Stimulated activated CD8-positive, alpha-beta memory T cell treated with anti-CD3 and anti-CD28 coated beads, Interleukin-15, amount 100 ng/mL, for 4 hours (primary cell): ENCODE results near the gene GPR75.

Experiments
- DNase-seq, 2 donors: peaks; one replicate each; pipeline ENCODE4 v3.0.0-alpha.2; 2020; ENCODE audit warnings: low read depth in 2 of 2

GPR75 gene

DNA sequence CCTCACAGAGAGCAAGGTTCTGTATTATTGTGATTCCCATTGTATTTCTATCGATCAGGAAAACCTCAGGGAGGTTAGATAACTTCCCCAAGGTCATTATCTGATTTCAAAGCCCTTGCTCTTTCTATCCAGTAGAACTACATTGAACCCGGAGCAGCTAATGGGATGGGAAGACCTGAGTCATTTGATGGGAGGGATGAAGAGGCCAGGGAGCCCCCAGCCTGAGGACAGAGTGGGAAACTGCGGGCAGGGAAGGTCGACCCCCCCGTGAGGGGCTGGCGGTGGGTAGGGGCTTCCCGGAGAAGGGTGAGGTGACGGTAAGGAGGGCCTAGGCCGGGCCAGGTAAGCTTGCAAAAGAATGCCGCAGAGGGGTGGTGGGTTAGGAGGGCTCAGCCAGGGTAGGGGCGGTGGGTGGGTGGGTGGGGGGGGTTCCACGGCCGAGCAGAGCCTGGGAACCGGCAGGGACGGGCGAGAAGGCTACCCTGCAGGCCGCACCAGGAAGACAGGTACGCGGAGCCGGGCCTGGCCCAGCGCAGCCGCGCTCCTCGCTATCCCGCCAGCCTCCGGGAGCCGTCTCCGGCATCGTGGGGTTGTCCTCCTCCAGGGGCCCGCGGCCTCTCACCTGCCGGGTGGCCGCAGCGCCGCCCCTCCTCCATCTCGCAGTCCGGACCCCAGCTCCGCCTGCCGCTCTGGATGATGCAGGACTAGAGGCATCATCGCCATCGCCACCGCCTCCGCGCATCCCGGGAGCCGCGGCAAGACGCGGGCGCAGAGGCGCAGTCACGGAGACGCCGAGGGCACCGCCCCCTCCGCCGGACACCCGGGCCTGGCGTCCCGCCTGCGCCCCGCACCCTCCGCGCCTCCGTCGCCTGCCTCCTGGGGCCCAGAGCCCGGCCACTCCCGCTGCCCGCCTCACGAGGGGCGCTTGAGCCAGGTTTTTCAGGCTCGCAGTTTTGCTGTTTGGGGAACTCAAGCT, at the start of gene GPR75:
Gene GPR75, minus strand, starts transcription at position 762 of the 976 bp plus-strand sequence. CDS start 5,211 bp downstream, outside the sequence.
- no peak for DNase-seq

DNA sequence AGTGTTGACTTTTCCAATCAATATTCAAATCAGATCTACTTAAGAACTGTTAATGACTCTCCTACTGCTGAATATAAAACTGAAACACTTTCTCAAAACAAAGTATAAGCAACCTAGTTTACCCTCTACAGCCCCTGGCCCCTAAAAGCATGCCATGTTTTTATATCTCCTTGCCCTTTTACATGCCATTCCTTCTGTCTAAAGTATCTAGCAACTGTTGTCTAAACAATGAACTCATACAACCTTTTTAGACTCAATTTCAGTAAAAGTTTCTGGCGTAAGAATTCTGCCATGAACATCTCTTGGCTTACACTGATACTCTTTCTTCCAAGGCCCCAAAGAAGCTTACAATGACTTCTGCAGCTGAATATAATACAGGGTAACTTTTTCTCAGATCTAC, 47.8 kb upstream of the GPR75 start:
- DNase-seq = no peak

DNA sequence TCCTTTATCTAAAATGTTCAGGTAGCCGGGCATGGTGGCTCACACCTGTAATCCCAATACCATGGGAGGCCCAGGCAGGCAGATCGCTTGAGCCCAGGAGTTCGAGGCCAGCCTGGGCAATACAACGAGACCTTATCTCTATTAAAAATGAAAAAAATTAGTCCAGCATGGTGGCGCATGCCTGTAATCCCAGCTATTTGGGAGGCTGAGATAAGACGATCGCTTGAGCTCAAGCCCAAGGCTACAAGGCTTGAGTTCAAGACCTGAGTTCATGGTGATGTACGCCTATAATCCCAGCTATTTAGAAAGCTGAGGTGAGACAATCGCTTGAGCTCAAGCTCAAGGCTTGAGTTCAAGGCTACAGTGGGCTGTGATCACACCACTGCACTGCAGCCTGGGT, 45.6 kb upstream of the GPR75 start:
- no peak for DNase-seq

DNA sequence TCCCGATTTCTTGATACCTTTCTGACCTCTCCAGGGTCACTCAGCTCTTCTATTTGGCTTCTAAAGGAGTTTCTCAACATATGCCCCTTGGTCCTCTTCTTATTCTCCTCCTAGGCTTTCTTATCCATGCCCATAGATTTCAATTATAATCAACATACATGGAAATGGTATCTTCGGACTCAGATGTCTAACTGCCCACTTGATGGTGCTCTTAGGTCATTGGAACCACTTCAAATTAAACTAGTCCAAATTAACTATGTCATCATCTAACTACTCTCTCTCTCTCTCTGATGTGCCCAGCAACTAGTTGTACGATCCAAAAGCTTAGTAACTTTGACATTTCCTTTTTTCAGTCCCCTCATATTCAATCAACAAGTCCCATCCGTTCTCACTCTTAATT, 43.2 kb upstream of the GPR75 start:
- no peak for DNase-seq

DNA sequence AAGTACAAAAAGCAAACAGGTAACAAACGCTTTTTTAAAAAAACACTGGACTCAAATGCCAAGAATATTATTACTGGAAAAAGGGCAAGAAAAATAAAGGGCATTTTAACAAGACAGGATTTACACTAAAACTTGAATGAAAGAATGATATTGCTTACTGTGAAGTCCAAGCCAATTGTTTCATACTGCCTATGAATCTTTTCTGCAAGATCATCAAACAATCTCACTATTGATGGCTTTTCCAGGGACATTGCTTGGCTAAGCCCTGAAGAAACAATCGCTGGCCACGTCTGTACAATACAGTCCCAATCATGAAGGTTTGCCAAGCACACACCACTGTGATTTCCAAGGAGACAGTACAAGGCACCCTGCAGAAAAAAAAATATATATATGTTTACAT, 41.4 kb upstream of the GPR75 start:
- no peak for DNase-seq

DNA sequence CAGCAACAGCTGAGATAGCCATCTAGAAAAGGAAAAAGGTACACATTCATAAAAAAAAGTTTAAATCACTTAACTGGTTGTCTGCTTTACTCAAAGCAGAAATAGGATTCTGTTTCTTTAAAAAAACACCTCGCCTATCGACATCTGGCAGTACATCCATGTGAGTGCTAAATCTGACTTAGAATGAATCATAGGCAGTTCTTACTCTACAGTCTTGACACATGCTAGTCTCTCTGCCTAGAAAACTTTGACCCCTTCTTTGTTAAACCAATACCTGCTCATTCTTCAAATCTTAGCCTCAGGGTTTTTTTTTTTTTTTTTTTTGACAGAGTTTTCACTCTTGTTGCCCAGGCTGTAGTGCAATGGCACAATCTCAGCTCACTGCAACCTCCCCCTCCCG, 37.1 kb upstream of the GPR75 start:
- no peak for DNase-seq

DNA sequence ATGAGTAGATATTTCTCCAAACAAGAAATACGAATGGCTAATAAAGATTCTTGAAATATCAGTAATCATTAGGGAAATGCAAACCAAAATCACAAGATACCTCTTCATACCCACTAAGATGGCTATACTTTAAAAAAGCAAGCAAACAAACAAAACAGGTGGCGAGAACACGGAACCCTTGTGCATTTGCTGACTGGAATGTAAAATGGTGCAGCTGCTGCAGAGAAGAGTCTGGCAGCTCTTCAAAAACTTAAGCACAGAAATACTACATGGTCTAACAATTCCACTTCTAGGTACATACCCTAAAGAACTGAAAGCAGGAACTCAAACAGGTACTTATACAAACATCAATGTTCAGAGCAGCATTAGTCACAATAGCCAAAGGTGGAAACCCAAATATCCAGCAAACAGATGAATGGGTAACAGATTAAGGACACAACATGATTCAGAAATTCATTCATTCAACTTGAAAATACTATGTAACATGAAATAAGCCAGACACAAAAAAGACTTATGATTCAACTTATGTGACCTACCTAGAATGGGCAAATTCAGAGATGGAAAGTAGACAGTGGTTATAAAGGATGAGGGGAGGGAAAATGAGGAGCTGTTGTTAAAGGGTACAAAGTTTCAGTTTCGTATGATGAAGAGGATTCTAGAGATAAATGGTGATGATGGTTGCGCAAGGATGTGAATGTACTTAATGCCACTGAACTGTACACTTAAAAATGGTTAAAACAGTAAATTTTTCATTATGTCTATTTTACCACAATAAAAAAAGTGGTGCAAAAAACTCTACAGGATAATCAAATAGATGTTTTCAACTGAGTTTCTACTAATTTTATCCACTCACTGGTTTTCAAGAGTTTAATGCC, 26.9 kb upstream of the GPR75 start:
- DNase-seq = no peak

DNA sequence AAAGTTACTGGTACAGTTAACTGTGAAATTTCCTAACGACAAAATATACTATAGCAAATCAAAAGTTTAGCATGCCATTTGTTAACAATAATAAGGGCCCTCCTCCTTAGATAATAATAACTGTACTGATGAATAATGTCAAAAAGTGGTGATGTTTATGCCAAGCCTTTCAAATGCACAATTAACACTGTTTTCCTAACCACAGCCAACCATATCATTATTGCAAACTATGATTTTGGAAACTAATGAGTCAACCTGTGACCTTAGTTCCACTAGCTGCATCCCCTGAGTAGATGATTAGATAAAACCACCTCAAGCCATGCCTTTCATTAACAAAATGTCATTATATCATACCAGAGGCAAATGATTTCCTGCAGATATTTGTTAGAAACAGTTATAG, 25.1 kb upstream of the GPR75 start:
- DNase-seq = no peak

DNA sequence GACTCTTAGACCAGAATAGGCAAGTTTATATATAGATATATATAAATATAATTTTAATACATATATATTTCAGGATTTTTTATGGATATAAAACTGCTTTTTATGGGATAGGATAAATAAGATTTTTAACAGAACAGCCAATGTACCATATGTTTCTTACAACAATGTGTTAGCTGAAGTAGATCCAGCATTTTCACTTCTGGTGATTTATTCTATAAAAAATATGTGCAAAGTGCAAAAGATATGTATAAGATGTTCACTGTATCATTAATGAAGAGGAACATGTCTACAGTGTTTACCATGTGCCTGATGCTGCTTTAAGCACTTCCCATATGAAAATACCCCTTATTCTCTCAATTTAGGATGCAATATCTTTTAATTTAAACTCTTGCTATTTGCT, 22.2 kb upstream of the GPR75 start:
- DNase-seq = no peak

DNA sequence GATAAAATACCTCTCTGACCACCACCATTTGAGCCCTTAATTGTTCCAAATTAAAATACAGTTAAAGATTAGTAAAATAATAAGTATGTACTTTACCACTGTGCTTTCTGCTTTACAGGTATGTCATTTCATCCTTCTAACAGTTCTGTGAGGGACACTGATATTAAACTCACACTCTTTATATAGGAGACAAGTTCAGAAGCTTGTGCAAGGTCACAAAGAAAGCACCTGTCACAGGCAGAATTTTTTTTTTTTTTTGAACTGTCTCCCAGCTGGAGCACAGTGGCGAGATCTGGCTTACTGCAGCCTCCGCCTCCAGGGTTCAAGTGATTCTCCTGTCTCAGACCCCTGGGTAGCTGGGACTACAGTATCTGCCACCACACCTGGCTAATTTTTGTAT, 21.6 kb upstream of the GPR75 start:
- DNase-seq = no peak

DNA sequence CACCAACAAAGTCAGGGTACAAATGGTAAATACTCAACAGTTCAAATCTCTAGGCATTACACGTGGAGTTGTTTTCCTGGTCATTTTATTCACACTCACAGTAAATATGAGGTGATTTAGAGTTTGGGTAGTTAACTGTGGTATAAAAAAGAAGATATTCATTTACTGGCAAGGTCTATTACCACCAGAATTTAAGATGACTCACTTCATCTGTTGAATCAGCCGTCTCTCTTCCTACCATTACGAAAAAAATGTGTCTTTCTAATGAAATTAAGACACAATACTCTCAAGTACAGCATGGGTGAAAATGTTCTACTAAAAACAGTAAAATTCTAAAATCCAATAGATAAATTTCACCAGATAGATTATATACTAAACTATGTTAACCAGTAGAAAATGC, 21.0 kb upstream of the GPR75 start:
- no peak for DNase-seq

DNA sequence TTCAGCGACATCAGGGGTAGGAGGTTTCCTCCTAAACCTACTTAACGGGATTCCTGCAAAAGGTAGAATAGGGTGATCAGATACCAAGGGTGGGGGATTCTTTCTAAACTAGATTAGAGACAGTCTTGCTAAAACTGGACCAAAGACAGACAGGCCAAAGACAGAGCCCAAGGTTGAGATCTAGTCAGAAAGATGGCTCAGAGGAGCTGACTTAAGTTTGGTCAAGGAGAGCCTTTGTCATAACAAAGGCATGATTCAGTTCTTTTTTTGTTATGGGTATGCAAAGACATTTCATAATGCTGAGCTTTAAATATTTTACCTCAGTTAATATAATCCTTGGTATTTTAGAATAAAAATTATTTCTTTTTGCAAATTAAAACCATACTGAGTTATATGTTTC, 17.8 kb upstream of the GPR75 start:
- no peak for DNase-seq

DNA sequence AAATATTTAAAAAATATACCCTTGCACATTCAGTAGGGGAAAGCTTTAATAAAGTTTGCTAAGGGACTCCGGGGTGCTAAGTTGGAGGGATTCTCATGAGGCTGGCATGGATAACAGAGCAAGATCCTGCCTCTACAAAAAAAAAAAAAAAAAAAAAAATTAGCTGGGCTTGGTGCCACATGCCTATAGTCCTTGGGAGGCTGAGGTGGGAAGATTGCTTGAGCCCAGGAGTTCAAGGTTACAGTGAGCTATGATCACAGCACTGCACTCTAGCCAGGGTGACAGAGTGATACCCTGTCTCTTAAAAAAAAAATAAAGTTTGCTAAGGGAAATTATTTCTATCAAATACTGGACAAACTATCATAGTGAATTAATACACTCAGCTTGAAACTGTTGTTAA, 17.3 kb upstream of the GPR75 start:
- no peak for DNase-seq

DNA sequence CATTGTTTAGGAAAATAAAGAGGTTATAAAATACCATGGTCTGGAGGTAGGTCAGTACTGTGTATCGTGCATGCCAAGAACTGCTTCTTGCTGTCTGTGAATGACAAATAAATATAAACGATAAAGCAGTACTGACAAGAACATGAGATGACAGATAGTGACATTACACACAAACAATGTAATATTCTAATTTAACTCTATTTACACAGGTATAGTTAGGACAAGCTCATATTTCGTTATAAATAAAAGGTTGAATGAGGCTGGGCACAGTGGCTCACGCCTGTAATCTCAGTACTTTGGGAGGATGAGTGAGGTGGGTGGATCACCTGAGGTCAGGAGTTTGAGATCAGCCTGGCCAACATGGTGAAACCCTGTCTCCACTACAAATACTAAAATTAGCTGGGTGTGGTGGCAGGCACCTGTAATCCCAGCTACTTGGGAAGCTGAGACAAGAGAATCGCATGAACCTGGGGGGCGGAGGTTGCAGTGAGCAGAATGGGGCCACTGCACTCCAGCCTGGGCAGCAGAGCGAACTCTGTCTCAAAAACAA, 14.7 kb upstream of the GPR75 start:
- no peak for DNase-seq

DNA sequence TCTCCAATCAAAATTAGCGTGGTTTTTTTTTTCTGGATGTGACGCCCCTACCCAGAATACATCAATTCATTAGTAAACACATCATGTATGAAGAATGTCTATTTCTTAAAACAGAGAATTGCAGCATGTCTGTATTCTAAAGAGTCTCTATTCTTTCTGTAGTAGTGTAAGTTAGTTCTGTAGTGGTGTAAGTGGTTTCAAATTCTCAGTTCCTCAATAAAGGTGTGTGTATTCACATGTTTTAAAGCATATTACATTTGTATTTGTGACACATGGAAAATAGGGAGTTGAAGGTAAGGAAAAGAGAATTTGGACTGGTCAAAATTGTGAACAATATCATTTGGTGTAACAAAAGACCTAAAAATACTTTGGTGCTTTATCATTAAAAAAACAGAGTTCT, 8.0 kb upstream of the GPR75 start:
- DNase-seq = no peak

DNA sequence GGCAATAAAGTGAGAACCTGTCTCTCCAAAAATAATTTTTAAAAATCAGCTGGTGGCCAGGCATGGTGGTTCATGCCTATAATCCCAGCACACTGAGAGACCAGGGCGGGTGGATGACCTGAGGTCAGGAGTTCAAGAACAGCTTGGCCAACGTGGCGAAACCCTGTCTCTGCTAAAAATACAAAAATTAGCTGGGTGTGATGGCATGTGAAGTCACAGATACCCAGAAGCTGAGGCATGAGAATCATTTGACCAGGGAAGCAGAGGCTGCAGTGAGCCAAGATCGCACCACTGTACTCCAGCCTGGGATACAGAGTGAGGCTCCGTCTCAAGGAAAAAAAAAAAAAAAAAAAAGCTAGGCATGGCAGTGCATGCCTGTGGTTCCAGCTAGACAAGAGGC, 7.4 kb upstream of the GPR75 start:
- no peak for DNase-seq

DNA sequence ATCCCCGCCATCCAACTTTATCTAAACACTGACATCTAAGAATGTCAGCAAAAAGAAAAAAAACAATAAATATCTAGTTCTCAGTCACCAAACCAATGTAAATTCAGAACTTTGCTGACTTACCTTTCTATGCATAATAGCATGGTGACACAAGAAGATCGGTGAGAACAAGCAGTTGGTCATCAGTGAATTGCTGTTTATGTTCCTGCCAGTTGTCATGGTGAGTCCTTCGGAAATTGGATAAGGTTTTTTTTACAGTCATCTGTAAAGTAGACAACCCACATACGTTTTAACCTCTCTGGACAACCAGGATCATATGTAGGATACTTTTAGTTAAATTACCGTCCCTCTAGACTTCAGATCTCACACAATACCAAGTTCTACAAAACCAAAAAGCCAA, 6.2 kb upstream of the GPR75 start:
- DNase-seq = no peak

DNA sequence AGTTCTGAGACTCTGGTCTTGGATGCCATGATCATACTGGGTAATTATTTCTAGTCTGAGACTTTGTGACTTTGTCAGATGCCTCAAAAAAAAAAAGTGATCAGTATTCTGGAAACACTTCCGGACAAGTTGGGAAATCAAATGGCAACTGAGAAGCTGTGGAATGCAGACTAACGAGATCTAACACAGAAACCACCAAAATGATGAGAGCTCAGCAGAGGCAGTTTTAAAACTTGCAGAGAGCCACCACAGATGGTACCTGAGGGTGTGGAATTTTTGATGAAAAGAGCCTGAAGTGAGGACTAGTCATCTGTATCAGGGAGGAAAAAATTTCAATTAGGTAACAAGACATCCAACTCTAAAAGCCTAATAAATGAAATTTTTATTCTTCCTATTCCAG, 5.5 kb upstream of the GPR75 start:
- DNase-seq = no peak

DNA sequence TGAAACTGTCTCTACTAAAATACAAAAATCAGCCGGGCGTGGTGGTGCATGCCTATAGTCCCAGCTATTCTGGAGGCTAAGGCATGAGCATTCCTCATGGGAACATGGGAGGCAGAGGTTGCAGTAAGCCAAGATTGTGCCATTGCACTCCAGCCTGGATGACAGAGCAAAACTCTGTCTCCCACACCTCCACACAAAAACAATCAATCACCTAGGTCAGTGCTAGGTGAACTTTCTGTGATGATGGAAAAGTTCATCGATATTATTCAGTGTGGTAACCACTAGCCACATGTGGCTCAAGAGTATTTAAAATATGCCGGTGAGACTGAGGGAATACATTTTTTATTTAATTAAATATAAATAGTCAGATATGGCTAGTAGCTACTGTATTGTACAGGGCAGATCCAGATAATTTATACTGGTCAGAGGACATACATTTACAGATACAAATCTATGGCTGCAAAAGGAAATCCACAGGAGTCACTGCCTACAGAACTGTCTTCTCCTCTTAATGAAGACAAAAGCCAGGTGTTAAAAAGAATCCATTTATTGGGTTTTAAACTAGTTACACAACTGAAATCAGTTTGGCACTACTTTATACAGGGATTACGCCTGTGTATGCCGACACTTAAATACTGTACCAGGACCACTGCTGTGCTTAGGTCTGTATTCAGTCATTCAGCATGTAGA, 3.9 kb upstream of the GPR75 start:
- DNase-seq = no peak

DNA sequence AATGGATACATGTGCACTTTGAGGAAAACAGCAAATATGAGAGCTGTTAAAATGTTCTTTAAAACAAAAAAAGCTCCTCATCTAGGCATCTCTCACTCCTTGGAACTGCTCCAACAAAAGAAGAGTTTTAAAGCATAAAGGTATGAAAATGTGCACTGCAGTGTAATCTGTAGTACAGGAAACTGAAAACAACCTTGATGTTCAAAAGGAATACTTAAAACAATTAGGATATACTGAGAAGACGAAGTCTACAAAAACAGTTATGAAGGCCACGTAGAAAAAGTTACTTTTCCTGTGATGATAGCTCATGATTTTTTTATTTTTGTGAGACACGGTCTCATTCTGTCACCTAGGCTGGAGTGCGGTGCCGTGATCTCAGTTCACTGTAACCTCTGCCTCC, 2.1 kb upstream of the GPR75 start:
- no peak for DNase-seq

DNA sequence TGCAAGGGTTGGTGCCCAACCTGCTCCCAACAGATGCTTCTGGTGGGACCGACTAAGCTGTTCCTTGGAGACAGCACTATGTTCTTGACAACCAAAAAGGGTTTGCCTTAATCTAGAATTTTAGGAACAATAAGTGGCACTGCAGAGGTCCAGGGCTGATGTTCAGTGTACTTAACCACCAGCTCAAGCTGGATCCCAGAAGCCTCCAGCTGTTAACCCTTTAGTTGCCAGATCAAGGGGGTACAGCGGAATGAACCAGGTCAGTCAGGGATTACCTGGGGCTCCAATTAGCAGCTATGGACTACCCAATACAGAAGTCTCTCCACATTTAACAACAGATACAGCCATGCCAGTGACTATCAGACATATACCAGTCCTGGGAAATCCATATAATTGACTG, 3.5 kb downstream of the GPR75 start:
- DNase-seq = no peak

DNA sequence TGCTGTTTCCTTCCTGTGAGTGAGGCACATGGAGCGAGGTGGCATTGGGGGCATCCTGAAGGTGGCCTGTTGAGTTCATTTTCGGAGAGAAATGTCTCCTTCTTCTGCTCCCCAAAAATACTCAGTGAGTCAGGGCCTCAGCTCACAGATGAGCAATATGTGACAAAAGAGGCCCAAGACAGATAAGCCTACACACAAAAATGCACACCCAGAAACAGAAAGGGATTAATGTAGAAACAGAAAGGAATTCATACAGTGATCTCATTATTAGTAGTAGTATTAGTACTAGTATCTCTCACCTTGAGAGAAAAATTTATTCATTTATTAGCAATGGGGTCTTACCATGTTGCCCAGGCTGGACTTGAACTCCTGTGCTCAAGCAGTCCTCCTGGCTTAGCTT, 5.1 kb downstream of the GPR75 start:
- DNase-seq = no peak
